ENCODE results near the gene PBX3.

PBX3 gene

GRCh38 chr9:125908966-125909365 is 161.8 kb downstream of the PBX3 start:
- no peak for DNase-seq (ENCODE audit: low spot score)

GRCh38 chr9:125909459-125909858 is 162.3 kb downstream of the PBX3 start:
- no peak for DNase-seq (ENCODE audit: low spot score)

- DNase-seq (ENCODE audit: low spot score): no peak
These were observed 163.1 kb downstream of the PBX3 start for GRCh38 chr9:125910286-125910685.

GRCh38 chr9:125911861-125912644 is 164.9 kb downstream of the PBX3 start:
- DNase-seq (ENCODE audit: low spot score): no peak

- DNase-seq (ENCODE audit: low spot score): no peak
These were observed 165.5 kb downstream of the PBX3 start for GRCh38 chr9:125912667-125913066.

- no peak for DNase-seq (ENCODE audit: low spot score)
These were observed 166.4 kb downstream of the PBX3 start for GRCh38 chr9:125913551-125913950.

GRCh38 chr9:125914411-125914810 is 167.2 kb downstream of the PBX3 start:
- DNase-seq (ENCODE audit: low spot score): no peak

- no peak for DNase-seq (ENCODE audit: low spot score)
These were observed 168.4 kb downstream of the PBX3 start for GRCh38 chr9:125915606-125916005.

GRCh38 chr9:125919565-125919964 is 172.4 kb downstream of the PBX3 start:
- DNase-seq (ENCODE audit: low spot score): no peak

GRCh38 chr9:125920402-125920801 is 173.2 kb downstream of the PBX3 start:
- no peak for DNase-seq (ENCODE audit: low spot score)

- DNase-seq (ENCODE audit: low spot score): no peak
These were observed 175.7 kb downstream of the PBX3 start for GRCh38 chr9:125922854-125923253.

- no peak for DNase-seq (ENCODE audit: low spot score)
These were observed 177.2 kb downstream of the PBX3 start for GRCh38 chr9:125924351-125924750.

- no peak for DNase-seq (ENCODE audit: low spot score)
These were observed 179.8 kb downstream of the PBX3 start for GRCh38 chr9:125926936-125927335.

GRCh38 chr9:125929846-125930245 is 182.7 kb downstream of the PBX3 start:
- no peak for DNase-seq (ENCODE audit: low spot score)

GRCh38 chr9:125931211-125931610 is 184.0 kb downstream of the PBX3 start:
- DNase-seq (ENCODE audit: low spot score): no peak

- DNase-seq (ENCODE audit: low spot score): no peak
These were observed 184.8 kb downstream of the PBX3 start for GRCh38 chr9:125932012-125932411.

- no peak for DNase-seq (ENCODE audit: low spot score)
These were observed 185.7 kb downstream of the PBX3 start for GRCh38 chr9:125932746-125933455.

GRCh38 chr9:125942125-125942524 is 195.0 kb downstream of the PBX3 start:
- DNase-seq (ENCODE audit: low spot score): no peak

GRCh38 chr9:125943831-125944230 is 196.7 kb downstream of the PBX3 start:
- no peak for DNase-seq (ENCODE audit: low spot score)

- DNase-seq (ENCODE audit: low spot score): no peak
These were observed 199.2 kb downstream of the PBX3 start for GRCh38 chr9:125946397-125946796.

- DNase-seq (ENCODE audit: low spot score): no peak
These were observed 201.9 kb downstream of the PBX3 start for GRCh38 chr9:125948887-125949596.

- DNase-seq (ENCODE audit: low spot score): no peak
These were observed 202.7 kb downstream of the PBX3 start for GRCh38 chr9:125949703-125950460.
